Skeletal muscle tissue (tissue), 4 donors: ENCODE results near the gene NUTM2D. TPM values are rescaled to one million over a fixed set of nuclear protein-coding genes. Genes with fewer than 3 reads are reported as not detected.
"Not testable (repeated sequence)": the region's sequence is repeated elsewhere in the genome, so short reads cannot be mapped to it uniquely, and the experiment has no call there.

Experiments used
- H3K27ac ChIP-seq: one replicate; pipeline ENCODE4 v1.7.0; 2013; ENCODE audit warnings: mild to moderate bottlenecking, low read depth, low read length, inconsistent platforms
- H3K27me3 ChIP-seq, 3 donors: one replicate each; pipeline ENCODE4 v1.7.0; 2013; ENCODE audit warnings: low read length in 3 of 3; ENCODE audit not compliant: control insufficient read depth in 3 of 3, insufficient read depth in 3 of 3
- H3K36me3 ChIP-seq, 3 donors: one replicate each; pipeline ENCODE4 v1.7.0; 2013; ENCODE audit warnings: low read length in 3 of 3; ENCODE audit not compliant: control insufficient read depth in 3 of 3, insufficient read depth in 3 of 3
- H3K4me1 ChIP-seq, 3 donors: one replicate each; pipeline ENCODE4 v1.7.0; 2013; ENCODE audit warnings: low read length in 3 of 3, mild to moderate bottlenecking in 3 of 3; ENCODE audit not compliant: control insufficient read depth in 3 of 3, insufficient read depth in 3 of 3
- H3K4me3 ChIP-seq, 3 donors: one replicate each; pipeline ENCODE4 v1.7.0; 2013; ENCODE audit warnings: low read length in 3 of 3
- H3K9ac ChIP-seq, 3 donors: one replicate each; pipeline ENCODE4 v1.7.0; 2013; ENCODE audit warnings: low read length in 3 of 3, mild to moderate bottlenecking in 3 of 3, moderate library complexity in 2 of 3, low read depth in 1 of 3
- H3K9me3 ChIP-seq, 3 donors: one replicate each; pipeline ENCODE4 v1.7.0; 2013; ENCODE audit warnings: low read length in 3 of 3; ENCODE audit not compliant: control insufficient read depth in 3 of 3
- total RNA-seq: library from RNA; depleted of rRNA; stranded (reverse); fragments of >200 nt; gene quantifications from one replicate; pipeline ENCODE4 v1.2.3, GENCODE V29; 2014
- donor health status: Osteomylitis.

Gene NUTM2D
- 2.6 TPM for total RNA-seq

- H3K4me3 ChIP-seq, H3K36me3 ChIP-seq, H3K9me3 ChIP-seq, H3K27ac ChIP-seq, H3K27me3 ChIP-seq, H3K9ac ChIP-seq, H3K4me1 ChIP-seq: not testable (repeated sequence)
Observed at GRCh38 chr10:87357444-87357843, at the start of gene NUTM2D. TSS of gene NUTM2D (plus strand) at chr10:87357744. CDS start at chr10:87358266, 522 bp downstream.

GRCh38 chr10:87308702-87309101 lies 48.8 kb upstream of the NUTM2D start:
- H3K36me3 ChIP-seq, H3K9ac ChIP-seq, H3K4me3 ChIP-seq, H3K27ac ChIP-seq, H3K27me3 ChIP-seq, H3K9me3 ChIP-seq, H3K4me1 ChIP-seq: not testable (repeated sequence)

- not testable (repeated sequence) for H3K9ac ChIP-seq, H3K36me3 ChIP-seq, H3K27ac ChIP-seq, H3K9me3 ChIP-seq, H3K4me3 ChIP-seq, H3K4me1 ChIP-seq, H3K27me3 ChIP-seq
Observed at GRCh38 chr10:87309657-87310056, 47.9 kb upstream of the NUTM2D start.

- H3K27ac ChIP-seq, H3K27me3 ChIP-seq, H3K9me3 ChIP-seq, H3K4me3 ChIP-seq, H3K4me1 ChIP-seq, H3K36me3 ChIP-seq, H3K9ac ChIP-seq: not testable (repeated sequence)
Observed at GRCh38 chr10:87311521-87311920, 46.0 kb upstream of the NUTM2D start.

GRCh38 chr10:87313649-87314359 lies 43.7 kb upstream of the NUTM2D start:
- H3K27me3 ChIP-seq, H3K4me3 ChIP-seq, H3K9me3 ChIP-seq, H3K9ac ChIP-seq, H3K27ac ChIP-seq, H3K4me1 ChIP-seq, H3K36me3 ChIP-seq: not testable (repeated sequence)

- not testable (repeated sequence) for H3K4me1 ChIP-seq, H3K9ac ChIP-seq, H3K4me3 ChIP-seq, H3K27ac ChIP-seq, H3K27me3 ChIP-seq, H3K9me3 ChIP-seq, H3K36me3 ChIP-seq
Observed at GRCh38 chr10:87314360-87314973, 43.1 kb upstream of the NUTM2D start.

GRCh38 chr10:87321505-87321904 lies 36.0 kb upstream of the NUTM2D start:
- not testable (repeated sequence) for H3K9me3 ChIP-seq, H3K9ac ChIP-seq, H3K4me3 ChIP-seq, H3K36me3 ChIP-seq, H3K27ac ChIP-seq, H3K4me1 ChIP-seq, H3K27me3 ChIP-seq

GRCh38 chr10:87324559-87324958 lies 33.0 kb upstream of the NUTM2D start:
- H3K4me1 ChIP-seq, H3K27me3 ChIP-seq, H3K9me3 ChIP-seq, H3K9ac ChIP-seq, H3K36me3 ChIP-seq, H3K4me3 ChIP-seq, H3K27ac ChIP-seq: not testable (repeated sequence)

- H3K9me3 ChIP-seq, H3K27me3 ChIP-seq, H3K27ac ChIP-seq, H3K4me1 ChIP-seq, H3K4me3 ChIP-seq, H3K36me3 ChIP-seq, H3K9ac ChIP-seq: not testable (repeated sequence)
Observed at GRCh38 chr10:87327958-87328357, 29.6 kb upstream of the NUTM2D start.

GRCh38 chr10:87329131-87329530 lies 28.4 kb upstream of the NUTM2D start:
- H3K27ac ChIP-seq, H3K27me3 ChIP-seq, H3K4me1 ChIP-seq, H3K36me3 ChIP-seq, H3K9ac ChIP-seq, H3K4me3 ChIP-seq, H3K9me3 ChIP-seq: not testable (repeated sequence)
